AG10803 (cell line): ENCODE measurements around the gene DAPK2.
A peak's percentile ranks its signal among the peaks of the same experiment; 100 is the strongest.

Experiments used
- DNase-seq: peaks from one replicate; pipeline ENCODE4 v3.0.0; 2010; ENCODE audit warnings: low read depth
- H3K4me3 ChIP-seq: 2 replicates; pipeline ENCODE4 v1.5.1; 2011; ENCODE audit warnings: mild to moderate bottlenecking, low read length, control low read depth
- CTCF ChIP-seq: conservative IDR thresholded peaks from 2 replicates; pipeline ENCODE4 v1.5.1; 2011; ENCODE audit warnings: mild to moderate bottlenecking, low read length, control low read depth, inconsistent platforms

DAPK2 gene

DNA sequence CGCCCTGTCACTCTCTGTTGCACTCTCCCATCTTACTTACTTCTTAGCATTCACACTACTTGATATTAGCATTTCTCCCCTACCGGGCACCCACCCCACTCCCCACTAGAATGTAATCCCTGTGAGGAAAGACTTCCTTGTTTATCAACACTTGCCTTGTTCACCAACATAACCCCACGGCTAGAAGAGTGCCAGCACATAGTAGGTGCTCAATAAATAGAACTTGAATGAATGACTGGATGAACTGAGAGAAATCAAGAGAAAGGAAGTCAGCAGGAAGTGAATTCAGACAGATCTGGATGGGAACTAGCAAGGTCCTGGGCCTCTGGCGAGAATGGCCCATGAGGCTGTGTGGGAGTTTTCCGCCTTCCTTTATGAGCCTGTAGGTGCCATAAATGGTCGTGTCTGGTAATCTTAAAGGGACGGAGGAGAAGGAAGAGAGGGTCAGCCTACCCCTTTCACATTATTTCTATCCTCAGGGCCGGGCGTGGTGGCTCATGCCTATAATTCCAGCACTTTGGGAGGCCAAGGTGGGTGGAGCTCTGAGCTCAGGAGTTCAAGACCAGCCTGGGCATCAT lies 170.1 kb downstream of the DAPK2 start:
- DNase-seq, result no peak
- TF ChIP-seq CTCF, result no peak
- no peak overlapping the region for H3K4me3 ChIP-seq

- H3K4me3 ChIP-seq, result no peak overlapping the region
- no peak for TF ChIP-seq CTCF
Observed at GRCh38 chr15:63874616-63875015, 171.7 kb downstream of the DAPK2 start.

GRCh38 chr15:63872759-63873510 lies 173.3 kb downstream of the DAPK2 start:
- DNase-seq, result peak; percentile 38
- TF ChIP-seq CTCF, result no peak
- no peak overlapping the region for H3K4me3 ChIP-seq

More at GRCh38 chr15:63874616-63875015, 171.7 kb downstream of the DAPK2 start:
- DNase-seq, result no peak

DNA sequence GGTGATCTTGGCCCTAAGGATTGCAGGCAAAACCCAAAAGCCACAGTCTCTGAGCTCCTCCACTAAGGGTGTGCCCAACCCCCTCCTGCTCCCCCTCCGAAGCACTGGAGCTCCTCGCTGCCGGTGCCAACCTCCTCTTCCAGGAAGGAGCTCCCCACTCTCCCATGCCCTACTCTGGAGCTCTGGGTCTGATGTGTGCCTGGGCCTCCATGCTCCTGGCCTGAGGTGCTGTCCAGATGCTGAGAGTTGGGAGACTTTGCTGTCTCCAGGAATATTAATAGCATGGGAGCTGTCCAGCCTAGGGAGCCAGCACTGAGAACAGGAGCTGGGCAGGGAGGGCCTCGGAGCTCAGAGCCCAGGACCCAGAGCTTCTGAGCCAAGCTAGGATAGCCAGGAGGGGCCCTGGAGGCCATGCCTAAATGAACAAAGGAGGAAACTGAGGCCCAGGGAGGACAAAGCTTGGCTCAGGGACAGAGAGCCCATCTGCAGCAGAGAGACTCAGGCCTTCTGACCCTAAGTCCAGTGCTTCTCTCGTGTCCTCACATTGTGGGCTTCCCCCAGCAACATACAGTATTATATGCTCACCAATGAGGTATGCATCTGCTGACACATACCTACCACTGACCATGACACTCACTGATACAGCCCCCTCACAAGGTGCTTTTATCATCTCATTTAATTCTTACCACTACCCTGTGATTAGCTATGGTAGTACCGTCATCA lies 175.6 kb downstream of the DAPK2 start:
- TF ChIP-seq CTCF, result no peak
- peak; percentile 74 for DNase-seq
- H3K4me3 ChIP-seq, result no peak overlapping the region

DNA sequence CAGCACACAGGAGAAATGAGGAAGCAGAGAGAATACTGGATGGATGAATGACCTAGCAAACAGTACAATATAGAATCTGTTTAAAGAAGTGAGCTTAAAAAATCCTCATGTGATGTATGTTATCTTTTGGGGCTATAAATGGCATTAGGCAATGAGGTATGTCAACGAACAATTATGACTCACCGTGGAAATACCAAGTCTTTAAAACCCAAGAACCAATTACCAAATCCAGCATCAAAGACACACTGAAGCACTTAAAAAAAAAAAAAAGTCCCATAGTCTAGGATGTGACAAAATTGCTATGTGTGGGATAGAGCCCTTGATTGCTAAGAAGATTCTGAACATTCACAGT lies 176.3 kb downstream of the DAPK2 start:
- no peak for DNase-seq
- H3K4me3 ChIP-seq, result no peak overlapping the region
- TF ChIP-seq CTCF, result no peak

DNA sequence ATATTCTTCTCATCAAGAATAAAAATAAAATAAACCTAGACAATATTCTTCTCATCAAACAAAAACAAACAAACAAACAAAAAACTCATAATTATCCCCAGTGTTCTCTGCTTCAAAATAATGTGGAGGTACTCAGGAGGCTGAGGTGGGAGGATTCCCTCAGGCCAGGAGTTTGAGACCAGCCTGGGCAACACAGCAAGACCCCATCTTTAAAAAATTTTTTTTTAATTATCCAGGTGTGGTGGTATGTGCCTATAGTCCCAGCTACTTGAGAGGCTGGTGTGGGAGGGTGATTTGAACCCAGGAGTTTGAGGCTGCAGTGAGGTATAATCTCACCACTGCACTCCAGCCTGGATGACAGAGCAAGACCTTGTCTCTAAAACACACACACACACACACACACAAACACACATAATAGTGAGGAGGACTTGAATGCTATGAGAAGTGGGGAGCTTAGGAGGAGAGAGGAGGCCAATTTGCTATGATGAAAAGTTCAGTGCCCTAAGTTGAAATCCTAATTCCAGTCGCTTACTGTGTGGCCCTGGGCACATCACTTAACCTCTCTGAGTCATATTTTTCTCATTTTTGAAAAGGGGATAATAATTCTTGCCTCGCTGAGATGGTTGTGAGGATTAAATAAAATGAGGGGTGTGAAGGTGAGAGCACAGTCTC lies 176.8 kb downstream of the DAPK2 start:
- H3K4me3 ChIP-seq, result no peak overlapping the region
- TF ChIP-seq CTCF, result no peak
- DNase-seq, result no peak
